ENCODE data around the gene SLC37A1. TPM values are rescaled to one million over a fixed set of nuclear protein-coding genes. Genes with fewer than 3 reads are reported as not detected.

SLC37A1 gene
- total and polyA plus RNA-seq, 2 of the 13 experiments (the other 11 are each of a cell fraction or from before 2014, with no cell fraction given), result 0.22 to 0.40 TPM

DNA sequence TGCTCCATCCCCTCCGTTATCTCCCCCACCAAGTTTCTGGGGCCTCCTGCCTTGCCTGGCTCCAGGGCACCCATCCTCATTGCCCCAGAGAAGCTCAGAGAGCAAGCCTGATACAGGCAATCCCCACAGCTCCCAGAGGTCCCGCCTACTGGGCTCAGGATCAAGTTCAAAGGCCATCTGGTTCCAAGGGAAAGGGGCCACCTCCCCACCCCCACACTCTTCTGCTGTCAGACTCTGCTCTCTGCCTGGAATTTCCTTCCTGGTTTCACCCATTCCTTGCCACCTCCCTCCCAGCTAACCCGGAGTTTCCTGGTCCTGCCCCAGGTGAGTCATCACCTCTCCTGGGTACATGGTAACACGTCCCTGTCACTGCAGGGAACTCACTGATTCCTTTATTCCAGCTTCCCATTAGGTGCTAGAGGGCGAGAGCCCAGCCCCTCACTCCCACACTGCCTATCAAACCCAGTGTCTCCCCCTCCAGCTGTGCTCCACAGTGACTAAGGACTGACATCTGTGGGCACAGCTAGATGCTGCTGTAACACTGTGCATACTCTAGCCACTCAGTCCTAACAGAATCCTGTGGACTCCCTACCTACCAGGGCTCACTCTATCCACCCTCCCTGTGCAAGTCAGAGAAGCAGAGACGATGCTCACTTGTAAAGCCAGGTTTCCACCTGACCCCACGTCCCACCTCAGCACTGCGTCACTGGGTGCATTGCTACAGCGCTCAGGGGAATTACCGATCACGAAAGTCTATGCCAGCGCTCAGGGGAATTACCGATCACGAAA, 39.4 kb upstream of the SLC37A1 start (continued):
- TF ChIP-seq TBX2 (CRISPR knock-in tag; IDR thresholded peaks at IDR 0.05; ENCODE audit: borderline replicate concordance) (no peak), AKAP8 (CRISPR knock-in tag; IDR thresholded peaks at IDR 0.05) (no peak), ZNF543 (CRISPR knock-in tag; IDR thresholded peaks at IDR 0.05) (no peak), ZFYVE20 (CRISPR knock-in tag; IDR thresholded peaks at IDR 0.05; ENCODE audit: borderline replicate concordance, low read depth) (no peak), AGO1 (IDR thresholded peaks at IDR 0.05; ENCODE audit: low read depth, low read length, poor library complexity, severe bottlenecking) (no peak), ZNF83 (CRISPR knock-in tag; IDR thresholded peaks at IDR 0.05; ENCODE audit: borderline replicate concordance) (no peak), SKI (IDR thresholded peaks at IDR 0.05; ENCODE audit: partially characterized antibody) (peak; percentile 43), ZKSCAN1 (IDR thresholded peaks at IDR 0.05; ENCODE audit: low read length) (no peak), DNMT3B (CRISPR knock-in tag; conservative IDR thresholded peaks at IDR 0.05) (no peak), PAWR (CRISPR knock-in tag; IDR thresholded peaks at IDR 0.05; ENCODE audit: borderline replicate concordance) (no peak), HNF4A (CRISPR knock-in tag; IDR thresholded peaks at IDR 0.05) (peak; percentile 51; the same call in 1 of the 2 replicates), TP53 (CRISPR knock-in tag; conservative IDR thresholded peaks at IDR 0.05) (no peak), ETV5 (CRISPR knock-in tag; IDR thresholded peaks at IDR 0.05; ENCODE audit: borderline replicate concordance) (peak; percentile 24; the same call in 1 of the 2 replicates), HNRNPK (IDR thresholded peaks at IDR 0.05; ENCODE audit: low read depth, low read length, poor library complexity, severe bottlenecking) (no peak), ZSCAN25 (CRISPR knock-in tag; IDR thresholded peaks at IDR 0.05) (no peak), ZFP41 (CRISPR knock-in tag; IDR thresholded peaks at IDR 0.05; ENCODE audit: borderline replicate concordance) (no peak), MYC (CRISPR knock-in tag; IDR thresholded peaks at IDR 0.05; ENCODE audit: borderline replicate concordance) (no peak), CHD2 (IDR thresholded peaks at IDR 0.05; ENCODE audit: low read depth, low read length) (no peak), SP5 (CRISPR knock-in tag; IDR thresholded peaks at IDR 0.05; ENCODE audit: borderline replicate concordance, low read depth) (peak; percentile 28; the same call in 1 of the 2 replicates), ZNF225 (CRISPR knock-in tag; IDR thresholded peaks at IDR 0.05) (no peak), TEAD3 (CRISPR knock-in tag; optimal IDR thresholded peaks at IDR 0.05; ENCODE audit: borderline replicate concordance) (peak; percentile 67), ZSCAN9 (CRISPR knock-in tag; IDR thresholded peaks at IDR 0.05; ENCODE audit: borderline replicate concordance) (no peak), ZSCAN21 (CRISPR knock-in tag; IDR thresholded peaks at IDR 0.05; ENCODE audit: borderline replicate concordance) (no peak), IRF9 (CRISPR knock-in tag; IDR thresholded peaks at IDR 0.05; ENCODE audit: borderline replicate concordance) (no peak), NPAS2 (CRISPR knock-in tag; IDR thresholded peaks at IDR 0.05; ENCODE audit: borderline replicate concordance) (no peak)
- TF ChIP-seq, protein P1, sequence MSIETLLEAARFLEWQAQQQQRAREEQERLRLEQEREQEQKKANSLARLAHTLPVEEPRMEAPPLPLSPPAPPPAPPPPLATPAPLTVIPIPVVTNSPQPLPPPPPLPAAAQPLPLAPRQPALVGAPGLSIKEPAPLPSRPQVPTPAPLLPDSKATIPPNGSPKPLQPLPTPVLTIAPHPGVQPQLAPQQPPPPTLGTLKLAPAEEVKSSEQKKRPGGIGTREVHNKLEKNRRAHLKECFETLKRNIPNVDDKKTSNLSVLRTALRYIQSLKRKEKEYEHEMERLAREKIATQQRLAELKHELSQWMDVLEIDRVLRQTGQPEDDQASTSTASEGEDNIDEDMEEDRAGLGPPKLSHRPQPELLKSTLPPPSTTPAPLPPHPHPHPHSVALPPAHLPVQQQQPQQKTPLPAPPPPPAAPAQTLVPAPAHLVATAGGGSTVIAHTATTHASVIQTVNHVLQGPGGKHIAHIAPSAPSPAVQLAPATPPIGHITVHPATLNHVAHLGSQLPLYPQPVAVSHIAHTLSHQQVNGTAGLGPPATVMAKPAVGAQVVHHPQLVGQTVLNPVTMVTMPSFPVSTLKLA (IDR thresholded peaks at IDR 0.05), result no peak
- TF ChIP-seq, protein P2, sequence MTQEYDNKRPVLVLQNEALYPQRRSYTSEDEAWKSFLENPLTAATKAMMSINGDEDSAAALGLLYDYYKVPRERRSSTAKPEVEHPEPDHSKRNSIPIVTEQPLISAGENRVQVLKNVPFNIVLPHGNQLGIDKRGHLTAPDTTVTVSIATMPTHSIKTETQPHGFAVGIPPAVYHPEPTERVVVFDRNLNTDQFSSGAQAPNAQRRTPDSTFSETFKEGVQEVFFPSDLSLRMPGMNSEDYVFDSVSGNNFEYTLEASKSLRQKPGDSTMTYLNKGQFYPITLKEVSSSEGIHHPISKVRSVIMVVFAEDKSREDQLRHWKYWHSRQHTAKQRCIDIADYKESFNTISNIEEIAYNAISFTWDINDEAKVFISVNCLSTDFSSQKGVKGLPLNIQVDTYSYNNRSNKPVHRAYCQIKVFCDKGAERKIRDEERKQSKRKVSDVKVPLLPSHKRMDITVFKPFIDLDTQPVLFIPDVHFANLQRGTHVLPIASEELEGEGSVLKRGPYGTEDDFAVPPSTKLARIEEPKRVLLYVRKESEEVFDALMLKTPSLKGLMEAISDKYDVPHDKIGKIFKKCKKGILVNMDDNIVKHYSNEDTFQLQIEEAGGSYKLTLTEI (CRISPR knock-in tag; conservative IDR thresholded peaks at IDR 0.05), result no peak

Data from HepG2 (cell line).